ENCODE data around the gene ARPC3.
"Not testable (repeated sequence)": the region's sequence is repeated elsewhere in the genome, so short reads cannot be mapped to it uniquely, and the experiment has no call there.

DNA sequence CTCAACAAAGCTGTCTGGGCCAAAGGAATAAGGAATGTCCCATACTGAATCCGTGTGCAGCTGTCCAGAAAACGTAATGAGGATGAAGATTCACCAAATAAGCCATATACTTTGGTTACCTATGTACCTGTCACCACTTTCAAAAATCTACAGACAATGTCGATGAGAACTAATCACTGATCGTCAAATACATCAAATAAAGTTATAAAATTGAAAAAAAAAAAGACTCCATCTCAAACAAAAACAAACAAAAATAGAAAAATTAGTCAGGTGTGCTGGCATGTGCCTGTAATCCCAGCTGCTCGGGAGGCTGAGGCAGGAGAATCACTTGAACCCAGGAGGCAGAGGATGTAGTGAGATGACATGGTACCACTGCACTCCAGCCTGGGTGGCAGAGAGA, 11.1 kb upstream of the ARPC3 start:
- TF ChIP-seq, protein P1, sequence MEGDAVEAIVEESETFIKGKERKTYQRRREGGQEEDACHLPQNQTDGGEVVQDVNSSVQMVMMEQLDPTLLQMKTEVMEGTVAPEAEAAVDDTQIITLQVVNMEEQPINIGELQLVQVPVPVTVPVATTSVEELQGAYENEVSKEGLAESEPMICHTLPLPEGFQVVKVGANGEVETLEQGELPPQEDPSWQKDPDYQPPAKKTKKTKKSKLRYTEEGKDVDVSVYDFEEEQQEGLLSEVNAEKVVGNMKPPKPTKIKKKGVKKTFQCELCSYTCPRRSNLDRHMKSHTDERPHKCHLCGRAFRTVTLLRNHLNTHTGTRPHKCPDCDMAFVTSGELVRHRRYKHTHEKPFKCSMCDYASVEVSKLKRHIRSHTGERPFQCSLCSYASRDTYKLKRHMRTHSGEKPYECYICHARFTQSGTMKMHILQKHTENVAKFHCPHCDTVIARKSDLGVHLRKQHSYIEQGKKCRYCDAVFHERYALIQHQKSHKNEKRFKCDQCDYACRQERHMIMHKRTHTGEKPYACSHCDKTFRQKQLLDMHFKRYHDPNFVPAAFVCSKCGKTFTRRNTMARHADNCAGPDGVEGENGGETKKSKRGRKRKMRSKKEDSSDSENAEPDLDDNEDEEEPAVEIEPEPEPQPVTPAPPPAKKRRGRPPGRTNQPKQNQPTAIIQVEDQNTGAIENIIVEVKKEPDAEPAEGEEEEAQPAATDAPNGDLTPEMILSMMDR (IDR thresholded peaks at IDR 0.05): not testable (repeated sequence)
- TF ChIP-seq POLR2AphosphoS5, POLR2A (IDR thresholded peaks at IDR 0.05): not testable (repeated sequence)

All from suprapubic skin (tissue), 4 donors.